CD4-positive, alpha-beta T cell treated with Interleukin-10 for 1 hour (primary cell): Measurements from ENCODE around the gene ELAVL3.
"Not testable (repeated sequence)": the region's sequence is repeated elsewhere in the genome, so short reads cannot be mapped to it uniquely, and the experiment has no call there.

Source experiments
- DNase-seq: peaks from one replicate; pipeline ENCODE4 v3.0.0-alpha.2; 2020

Gene ELAVL3

GRCh38 chr19:11486661-11487503 is 6.0 kb upstream of the ELAVL3 start:
- DNase-seq, result no peak

DNA sequence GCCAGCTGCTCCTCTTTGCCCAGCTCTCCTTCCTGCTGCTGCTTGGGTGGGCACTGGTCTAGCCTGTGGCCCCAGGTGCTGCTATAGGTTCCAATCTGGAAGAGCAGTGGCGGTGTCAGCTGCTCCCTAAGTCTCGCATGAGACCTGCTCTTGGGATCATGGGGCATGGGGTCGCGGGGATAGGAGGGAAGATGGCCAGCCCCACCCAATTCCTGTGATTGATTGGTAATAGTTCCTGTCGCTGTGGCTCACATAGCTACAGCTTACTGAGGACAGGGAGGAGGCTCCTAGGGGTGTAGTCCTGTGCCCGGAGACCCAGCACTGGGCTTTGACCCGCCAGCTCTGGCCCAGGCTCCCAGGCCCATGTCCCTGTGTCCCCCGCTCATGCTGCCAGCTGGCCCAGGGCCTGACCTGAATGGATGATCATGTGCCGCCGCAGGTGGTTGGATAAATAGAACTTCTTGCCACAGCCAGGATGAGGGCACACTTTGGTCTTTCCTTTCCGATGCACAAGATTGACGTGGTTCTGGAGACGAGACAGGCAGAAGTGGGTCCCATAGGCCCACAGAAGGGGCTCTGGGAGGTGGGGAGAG is 4.5 kb upstream of the ELAVL3 start:
- DNase-seq, result no peak

DNA sequence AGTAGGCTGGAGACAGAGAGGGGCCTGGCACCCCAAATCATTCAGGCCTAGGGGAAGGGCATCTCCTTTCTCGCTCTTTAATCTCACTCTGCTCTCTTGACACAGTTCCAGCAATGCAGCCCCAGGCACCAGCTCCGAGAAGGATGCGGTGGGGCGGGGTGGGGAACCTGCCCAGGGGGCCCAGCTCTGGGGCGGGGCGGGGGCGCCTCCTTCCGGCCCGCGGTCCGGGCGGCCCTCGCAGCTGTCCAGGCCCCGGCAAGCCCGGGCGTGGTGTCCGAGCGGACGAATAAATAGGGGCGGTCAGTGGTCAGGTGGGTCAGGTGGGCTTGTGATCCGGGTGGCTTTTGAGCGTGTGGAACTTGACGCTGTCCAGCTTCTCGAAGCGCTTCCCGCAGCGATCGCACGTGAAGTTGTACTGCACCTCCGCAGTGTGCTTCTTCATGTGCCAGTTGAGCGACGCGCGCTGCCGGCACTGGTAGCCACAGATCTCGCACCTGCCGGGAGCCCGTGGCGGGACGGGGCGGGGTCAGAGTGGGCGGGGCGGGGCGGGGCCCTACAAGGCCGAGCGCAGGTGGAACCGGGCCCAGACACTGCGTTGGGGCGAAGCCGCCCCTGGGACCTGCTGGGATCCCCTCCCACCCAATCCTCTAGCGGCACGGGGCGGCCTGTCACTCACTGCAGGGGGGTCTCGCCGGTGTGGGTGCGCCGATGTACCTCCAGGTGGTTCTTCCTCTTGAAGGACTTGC is 2.7 kb upstream of the ELAVL3 start:
- no peak for DNase-seq

DNA sequence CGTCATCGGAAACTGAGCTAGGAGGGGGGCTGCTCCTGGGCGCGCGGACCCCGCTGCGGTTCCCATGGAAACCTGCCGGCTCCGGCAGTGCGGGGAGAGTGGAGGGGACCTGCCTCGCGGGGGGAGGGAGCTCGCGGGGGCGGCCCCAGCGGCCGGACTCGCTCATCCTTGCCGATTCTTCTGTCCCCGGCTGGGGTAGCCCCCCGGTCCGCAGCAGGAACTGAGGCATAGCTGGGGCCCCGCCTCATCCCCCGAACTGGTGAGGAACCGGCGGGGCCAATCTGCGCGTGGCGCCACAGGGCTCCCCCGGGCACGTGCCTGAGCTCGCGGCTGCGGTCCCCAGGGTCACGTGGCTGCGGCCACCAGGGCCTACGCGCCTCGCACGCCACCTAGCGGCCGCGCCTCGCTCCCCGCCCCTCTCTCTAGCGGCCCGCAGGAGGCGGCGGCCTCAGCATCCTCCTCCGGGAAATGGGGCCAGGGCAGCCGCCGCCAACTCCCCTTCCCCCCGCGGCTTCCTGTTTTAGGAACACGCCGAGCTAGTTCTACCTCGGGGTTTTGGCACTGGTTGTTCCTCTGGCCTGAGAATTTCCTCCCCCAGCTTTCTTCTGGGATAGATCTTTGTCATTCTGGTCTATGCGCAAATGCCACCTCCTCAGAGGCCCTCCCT is 1.7 kb upstream of the ELAVL3 start:
- DNase-seq, result peak; percentile 90

DNA sequence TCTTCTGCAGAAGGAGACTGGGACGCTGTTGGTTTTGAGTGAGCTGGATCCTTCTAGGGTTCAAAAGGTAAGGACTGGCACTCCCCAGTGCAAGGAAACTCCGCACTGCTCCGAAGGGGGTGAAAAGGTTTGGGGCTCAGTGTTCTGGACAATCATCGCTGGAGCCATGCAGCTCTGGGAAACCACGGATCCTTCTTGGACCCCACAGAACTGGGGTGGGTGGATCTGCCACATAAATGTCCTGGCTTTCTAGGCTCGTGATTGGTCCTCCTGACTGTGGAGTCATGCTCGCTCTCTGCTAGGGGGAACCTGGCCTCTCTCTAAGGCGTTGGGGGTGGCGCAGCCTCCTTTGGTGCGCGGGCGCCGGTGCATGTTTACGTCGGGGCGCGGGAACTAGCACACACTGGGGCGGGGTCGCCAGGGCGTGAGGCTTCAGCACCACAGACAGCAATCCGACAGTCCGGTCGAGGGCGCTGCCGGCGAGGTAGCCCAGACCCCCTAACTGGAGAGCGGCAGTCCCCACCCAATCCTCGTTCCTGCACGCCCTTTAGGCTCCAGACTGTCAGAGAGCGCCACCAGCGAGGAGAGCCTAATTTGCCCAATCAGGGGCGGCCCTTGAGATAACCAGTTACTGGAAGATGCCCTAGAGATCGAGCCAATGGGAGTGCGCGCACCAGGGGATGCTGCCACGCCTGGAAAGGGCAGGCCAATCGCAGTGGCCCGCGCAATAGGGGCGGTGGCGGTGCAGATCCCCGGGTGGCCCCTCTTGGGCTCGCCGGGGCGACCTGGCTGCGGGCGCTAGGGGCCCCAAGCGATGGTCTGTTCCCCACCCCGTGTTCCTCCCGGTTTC is 913 bp upstream of the ELAVL3 start:
- DNase-seq, result peak; percentile 74

DNA sequence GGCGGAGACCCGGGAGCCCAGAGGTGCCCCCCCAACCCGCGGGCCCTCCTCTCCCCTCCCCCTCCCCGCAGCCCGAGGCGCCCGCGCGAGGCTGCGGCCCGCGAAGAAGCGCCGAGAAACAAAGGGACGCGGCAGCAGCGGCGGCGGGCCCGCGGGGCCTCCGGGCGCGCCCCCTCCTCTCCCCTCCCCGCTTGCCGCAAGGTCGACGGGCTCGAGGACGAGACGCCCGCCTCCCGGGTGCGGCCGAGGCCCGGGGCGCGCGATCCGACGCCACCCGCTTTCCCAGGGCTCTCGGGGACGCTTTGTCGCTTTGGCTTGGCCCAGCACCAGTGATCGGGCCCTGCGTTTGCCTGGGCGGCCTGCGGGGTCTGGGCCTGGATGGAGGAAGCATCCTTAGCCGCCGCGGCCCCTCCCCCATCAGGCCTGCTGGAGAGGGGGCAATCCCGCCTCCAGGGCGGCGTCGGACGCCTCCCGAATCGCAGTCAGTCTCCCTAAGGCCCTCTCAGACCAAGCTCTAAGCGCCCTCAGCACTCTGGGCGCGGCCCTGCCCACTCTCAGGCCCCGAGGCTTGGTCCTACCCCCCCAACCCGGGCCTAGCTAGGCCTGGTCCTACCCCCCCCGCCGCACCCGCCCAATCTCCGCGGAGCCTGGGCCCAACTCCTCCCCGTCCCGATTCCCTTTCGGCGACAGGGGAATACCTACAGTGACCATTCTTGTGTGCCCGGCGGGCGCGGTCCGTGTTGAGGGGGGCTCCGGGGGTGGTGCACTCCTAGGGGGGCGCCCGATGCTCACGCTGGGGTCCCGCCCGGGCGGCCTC is 740 bp downstream of the ELAVL3 start:
- DNase-seq, result no peak

DNA sequence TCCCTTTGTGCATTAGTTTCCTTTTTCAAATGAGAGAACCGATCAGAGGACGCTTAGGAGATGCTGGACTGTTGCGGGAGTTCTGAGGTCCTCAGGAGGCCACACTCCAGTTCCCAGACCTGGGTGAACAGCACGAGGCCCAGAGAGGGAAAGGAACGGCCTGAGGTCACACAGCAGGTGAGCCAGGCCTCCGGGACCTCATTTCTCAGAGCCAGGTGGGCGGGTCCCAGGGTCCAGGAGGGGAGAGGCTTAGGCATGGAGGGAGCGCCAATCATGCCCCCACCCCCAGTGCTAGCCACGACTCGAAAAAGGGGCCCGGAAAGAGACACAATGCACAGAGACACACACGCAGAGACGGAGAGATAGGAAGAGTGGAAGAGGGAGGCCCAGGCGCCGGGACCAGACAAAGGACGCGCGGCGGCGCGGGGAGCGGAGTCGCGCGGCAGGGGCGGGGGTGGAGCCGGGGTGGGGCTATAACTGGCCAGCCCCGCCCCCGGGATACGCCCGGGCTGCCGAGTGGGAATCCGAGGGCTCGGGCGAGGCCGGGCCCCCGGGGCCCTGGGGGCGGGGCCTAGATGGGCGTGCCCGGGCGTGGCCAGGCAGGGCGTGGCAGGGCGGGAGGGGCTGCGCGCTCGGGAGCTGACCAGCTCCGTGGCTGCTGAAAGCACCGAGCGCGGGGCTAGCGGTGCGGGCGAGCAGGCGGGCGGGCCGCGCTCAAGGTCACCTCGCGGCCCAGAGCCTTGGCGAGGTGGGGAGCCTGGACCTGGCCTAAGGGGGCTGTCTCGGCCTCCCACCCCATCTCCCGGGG is 1.6 kb downstream of the ELAVL3 start:
- peak; percentile 15 for DNase-seq

GRCh38 chr19:11478167-11479089 is 2.4 kb downstream of the ELAVL3 start:
- no peak for DNase-seq

DNA sequence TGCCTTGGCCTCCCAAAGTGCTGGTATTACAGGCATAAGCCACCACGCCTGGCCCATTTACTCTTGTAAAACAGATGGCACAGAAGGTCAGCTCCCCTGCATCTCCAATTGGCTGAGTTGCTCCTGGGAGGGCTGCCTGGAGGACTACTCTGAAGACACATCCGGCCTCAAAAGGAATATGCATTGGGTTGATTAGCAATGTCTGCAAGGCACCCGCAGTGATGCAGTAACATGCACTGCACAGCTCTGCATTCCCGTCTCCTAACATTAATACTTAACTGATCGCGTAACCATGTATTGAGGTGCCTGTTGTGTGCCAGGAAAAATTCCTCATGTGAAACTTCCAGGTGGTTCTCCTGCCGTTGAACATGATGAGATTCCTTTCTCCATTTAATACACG is 5.0 kb downstream of the ELAVL3 start:
- DNase-seq, result no peak

DNA sequence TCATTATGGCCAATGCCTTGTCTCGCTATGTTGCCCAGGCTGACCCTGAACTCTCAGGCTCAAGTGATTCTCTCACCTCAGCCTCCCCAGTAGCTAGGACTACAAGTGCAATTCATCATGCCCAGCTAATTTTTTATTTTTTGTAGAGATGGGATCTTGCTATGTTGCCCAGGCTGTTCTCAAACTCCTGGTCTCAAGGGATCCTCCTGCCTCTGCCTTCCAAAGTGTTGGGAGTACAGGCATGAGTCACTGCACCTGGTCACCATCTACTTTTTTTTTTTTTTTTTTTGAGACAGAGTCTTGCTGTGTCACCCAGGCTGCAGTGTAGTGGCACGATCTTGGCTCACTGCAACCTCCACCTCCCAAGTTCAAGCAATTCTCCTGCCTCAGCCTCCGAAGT is 5.5 kb downstream of the ELAVL3 start:
- DNase-seq, result not testable (repeated sequence)

DNA sequence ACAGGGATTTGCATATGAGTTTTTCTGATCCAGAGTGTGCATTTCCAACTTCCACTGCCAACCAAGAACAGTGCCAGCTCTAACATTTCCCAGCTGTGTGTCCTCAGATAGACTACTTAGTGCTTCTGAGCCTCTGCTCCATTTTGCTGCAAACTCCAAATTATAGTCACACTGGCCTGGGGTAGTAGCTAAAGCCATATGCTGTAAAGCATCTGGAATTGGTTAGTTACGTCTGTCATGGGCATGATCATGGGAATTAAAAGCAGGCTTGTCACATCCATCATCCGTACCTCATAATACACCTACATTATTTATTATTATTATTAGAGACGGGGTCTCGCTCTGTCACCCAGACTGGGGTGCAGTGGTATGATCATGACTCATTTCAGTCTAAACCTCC is 7.1 kb downstream of the ELAVL3 start:
- no peak for DNase-seq

DNA sequence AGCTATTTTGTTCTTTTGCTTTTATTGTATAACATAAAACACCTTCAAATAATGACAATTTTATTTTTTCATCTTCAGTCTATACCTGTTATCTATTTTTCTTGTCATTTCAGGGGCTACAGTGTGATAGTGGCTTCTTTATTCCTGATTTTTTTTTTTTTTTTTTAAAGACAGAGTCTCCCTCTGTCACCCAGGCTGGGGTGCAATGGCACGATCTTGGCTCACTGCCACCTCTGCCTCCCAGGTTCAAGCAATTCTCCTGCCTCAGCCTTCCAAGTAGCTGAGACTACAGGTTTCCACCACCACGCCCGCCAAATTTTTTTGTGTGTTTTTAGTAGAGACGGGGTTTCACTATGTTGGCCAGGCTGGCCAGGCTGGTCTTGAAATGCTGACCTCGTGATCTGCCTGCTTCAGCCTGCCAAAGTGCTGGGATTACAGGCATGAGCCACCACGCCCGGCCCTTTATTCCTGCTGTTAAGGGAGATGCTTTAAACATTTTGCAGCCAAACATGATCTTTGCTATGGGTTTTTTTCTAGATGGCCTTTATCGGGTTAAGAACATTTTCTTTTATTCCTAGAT is 12.5 kb downstream of the ELAVL3 start:
- DNase-seq, result not testable (repeated sequence)

DNA sequence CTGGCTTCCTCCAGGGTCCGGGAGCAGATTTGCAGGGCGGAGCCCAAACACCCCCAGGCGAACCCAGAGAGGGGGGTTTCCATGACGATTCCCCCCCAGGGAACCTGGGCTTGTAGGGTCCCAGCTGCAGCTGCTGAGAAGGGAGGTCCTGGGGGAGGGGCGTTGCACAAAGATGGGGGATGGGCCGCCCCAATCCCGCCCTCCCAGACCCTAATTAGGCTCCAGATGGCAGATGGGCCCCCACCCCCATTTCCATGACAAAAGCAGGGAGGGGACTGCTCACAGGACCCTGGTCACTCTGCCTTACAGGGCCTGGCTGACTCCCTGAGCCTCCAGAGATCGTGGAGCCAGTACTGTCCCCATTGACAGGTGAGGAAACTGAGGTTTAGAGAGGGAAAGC is 15.2 kb downstream of the ELAVL3 start:
- DNase-seq, result no peak

DNA sequence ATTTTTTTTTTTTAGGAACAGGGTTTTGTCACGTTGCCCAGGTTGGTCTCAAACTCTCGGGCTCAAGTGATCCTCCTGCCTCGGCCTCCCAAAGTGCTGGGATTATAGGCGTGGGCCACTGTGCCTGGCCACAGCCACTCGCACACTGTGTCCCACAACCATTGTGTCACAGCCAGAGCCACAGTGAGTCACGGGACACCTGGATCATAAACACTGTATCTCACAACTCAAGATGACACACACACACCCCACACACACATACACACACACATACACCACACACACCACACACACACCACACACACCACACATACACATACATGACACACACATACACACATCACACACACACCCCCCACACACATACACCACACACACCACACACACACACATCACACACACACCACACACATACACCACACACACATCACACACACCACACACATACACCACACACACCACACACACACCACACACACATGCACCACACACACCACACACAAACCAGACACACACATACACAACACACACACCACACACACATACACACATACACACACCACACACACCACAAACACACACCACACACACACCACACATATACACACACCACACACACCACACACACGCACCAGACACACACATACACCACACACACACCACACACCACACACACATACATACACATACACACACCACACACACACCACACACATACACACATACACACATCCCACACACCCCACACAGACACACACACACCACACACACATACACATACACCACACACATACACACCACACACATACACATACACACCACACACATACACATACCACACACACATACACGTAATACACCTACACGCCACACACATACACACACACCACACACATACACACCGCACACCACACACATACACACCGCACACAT is 16.2 kb downstream of the ELAVL3 start:
- no peak for DNase-seq

DNA sequence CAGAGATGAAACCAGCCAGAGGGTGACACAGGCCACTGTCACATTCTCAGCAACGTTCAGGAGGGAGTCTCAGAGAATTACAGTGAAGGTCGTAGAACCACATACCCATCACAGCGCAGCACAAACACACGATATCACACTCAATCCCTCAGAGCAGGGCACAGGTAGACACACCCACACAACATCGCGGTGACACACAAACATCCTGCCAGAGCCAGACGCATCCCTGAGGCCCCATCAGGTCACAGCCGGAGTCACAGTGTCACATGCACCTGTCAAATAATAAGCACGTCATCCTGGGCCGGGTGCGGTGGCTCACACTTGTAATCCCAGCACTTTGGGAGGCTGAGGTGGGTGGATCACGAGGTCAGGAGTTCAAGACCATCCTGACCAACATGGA is 17.5 kb downstream of the ELAVL3 start:
- no peak for DNase-seq

- no peak for DNase-seq
These were observed 19.4 kb downstream of the ELAVL3 start for GRCh38 chr19:11461453-11461852.

DNA sequence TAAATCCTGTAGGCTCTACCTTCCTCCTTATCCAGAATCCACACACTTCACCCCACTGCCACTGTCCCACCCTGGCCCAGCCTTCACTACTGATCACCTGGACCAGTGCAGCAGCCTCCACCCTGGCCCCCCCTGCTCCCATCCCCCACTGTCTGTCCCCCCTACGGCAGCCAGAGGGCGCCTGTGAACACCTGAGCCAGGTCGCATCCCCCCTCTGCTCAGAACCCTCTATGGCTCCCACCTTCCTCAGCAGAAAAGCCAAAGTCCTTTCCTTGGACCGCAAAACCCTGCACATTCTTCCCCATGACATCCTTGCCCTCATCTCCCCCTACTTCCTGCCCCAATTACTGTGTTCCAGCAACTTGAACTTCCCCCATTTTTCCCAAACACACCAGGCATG is 20.6 kb downstream of the ELAVL3 start:
- no peak for DNase-seq

- DNase-seq, result not testable (repeated sequence)
These were observed 21.9 kb downstream of the ELAVL3 start for GRCh38 chr19:11458912-11459311.
